Nephron (organoid): ENCODE measurements around the gene LRRC51.

Experiments used
- H3K27ac Mint-ChIP-seq, 3 experiments: 2 replicates each; pipeline ENCODE4 v1.8.0; 2020; ENCODE audit warnings: mixed read lengths in 3 of 3, mild to moderate bottlenecking in 2 of 3, moderate library complexity in 1 of 3
- H3K27me3 Mint-ChIP-seq: 2 replicates; pipeline ENCODE4 v1.8.0; 2021; ENCODE audit warnings: low read depth, mild to moderate bottlenecking, moderate library complexity, mixed read lengths
- H3K36me3 Mint-ChIP-seq: 2 replicates; pipeline ENCODE4 v1.8.0; 2020; ENCODE audit warnings: low read depth, mixed read lengths
- H3K4me1 Mint-ChIP-seq: 2 replicates; pipeline ENCODE4 v1.8.0; 2020; ENCODE audit warnings: mixed read lengths
- H3K4me3 Mint-ChIP-seq, 3 experiments: 2 replicates each; pipeline ENCODE4 v1.8.0; 2020; ENCODE audit warnings: mild to moderate bottlenecking in 3 of 3, mixed read lengths in 3 of 3, moderate library complexity in 2 of 3
- H3K9me3 Mint-ChIP-seq: 2 replicates; pipeline ENCODE4 v1.8.0; 2020; ENCODE audit warnings: mixed read lengths
- TF ChIP-seq, protein P1 (sequence below), 3 experiments: fragments of 200-600 bp; sonication (generic); IDR thresholded peaks; one replicate each; pipeline ENCODE4 v1.5.0; 2021; ENCODE audit warnings: antibody characterized with exemption in 3 of 3; ENCODE audit not compliant: unreplicated experiment in 3 of 3

Gene LRRC51

DNA sequence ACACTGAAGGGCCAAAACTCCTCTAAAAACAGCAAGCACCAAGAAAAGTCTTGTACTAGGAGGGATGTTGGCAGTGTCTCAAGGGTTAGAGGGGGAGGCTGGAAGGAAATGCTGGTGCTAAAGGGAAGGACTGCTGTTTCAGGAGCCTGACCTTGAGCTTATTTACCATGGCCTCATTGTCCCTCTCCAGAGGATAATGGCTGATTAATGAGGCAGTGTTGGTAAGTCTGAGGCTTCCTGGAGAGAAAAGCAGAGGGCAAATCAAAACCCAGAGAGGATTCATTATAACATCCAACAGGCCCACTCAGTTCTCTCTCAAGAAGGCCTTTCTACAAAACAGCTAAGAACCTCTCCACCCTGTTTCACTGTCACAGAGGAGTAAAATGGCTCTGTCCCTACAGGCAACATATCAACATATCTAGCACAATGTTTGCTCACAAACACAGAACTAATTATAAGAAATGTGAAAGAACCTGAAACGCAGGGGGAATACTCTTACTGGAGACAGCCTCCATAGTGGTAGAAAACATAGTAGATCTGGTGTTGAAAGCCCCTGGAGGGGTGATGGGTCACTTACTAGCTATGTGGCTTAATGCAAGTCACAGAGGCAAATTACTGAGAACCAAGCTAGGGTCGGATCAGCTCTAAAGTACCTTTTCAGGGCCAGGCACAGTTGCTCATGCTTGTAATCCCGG lies 31.7 kb upstream of the LRRC51 start:
- Mint-ChIP-seq H3K4me3 (no peak overlapping the region), H3K4me1 (peaks cover 26% of the 10 kb centered on the region), H3K36me3 (no peaks in the 10 kb centered on the region), H3K9me3 (no peaks in the 10 kb centered on the region), H3K27me3 (no peaks in the 10 kb centered on the region), H3K27ac (peak overlapping the region; percentile 76 to 91 (median 88))
- TF ChIP-seq, protein P1, sequence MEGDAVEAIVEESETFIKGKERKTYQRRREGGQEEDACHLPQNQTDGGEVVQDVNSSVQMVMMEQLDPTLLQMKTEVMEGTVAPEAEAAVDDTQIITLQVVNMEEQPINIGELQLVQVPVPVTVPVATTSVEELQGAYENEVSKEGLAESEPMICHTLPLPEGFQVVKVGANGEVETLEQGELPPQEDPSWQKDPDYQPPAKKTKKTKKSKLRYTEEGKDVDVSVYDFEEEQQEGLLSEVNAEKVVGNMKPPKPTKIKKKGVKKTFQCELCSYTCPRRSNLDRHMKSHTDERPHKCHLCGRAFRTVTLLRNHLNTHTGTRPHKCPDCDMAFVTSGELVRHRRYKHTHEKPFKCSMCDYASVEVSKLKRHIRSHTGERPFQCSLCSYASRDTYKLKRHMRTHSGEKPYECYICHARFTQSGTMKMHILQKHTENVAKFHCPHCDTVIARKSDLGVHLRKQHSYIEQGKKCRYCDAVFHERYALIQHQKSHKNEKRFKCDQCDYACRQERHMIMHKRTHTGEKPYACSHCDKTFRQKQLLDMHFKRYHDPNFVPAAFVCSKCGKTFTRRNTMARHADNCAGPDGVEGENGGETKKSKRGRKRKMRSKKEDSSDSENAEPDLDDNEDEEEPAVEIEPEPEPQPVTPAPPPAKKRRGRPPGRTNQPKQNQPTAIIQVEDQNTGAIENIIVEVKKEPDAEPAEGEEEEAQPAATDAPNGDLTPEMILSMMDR (IDR thresholded peaks at IDR 0.05; ENCODE audit: unreplicated experiment in 3 of 3), result no peak

- Mint-ChIP-seq H3K36me3 (peaks cover 8% of the 10 kb centered on the region), H3K27me3 (no peaks in the 10 kb centered on the region), H3K4me1 (peaks cover 10% of the 10 kb centered on the region), H3K4me3 (no peak overlapping the region), H3K27ac (peak overlapping the region; percentile 1 to 56 (median 29)), H3K9me3 (no peaks in the 10 kb centered on the region)
- TF ChIP-seq, protein P1 (IDR thresholded peaks at IDR 0.05; ENCODE audit: unreplicated experiment in 3 of 3), result no peak
These were observed 22.1 kb upstream of the LRRC51 start for GRCh38 chr11:72058416-72059034.

DNA sequence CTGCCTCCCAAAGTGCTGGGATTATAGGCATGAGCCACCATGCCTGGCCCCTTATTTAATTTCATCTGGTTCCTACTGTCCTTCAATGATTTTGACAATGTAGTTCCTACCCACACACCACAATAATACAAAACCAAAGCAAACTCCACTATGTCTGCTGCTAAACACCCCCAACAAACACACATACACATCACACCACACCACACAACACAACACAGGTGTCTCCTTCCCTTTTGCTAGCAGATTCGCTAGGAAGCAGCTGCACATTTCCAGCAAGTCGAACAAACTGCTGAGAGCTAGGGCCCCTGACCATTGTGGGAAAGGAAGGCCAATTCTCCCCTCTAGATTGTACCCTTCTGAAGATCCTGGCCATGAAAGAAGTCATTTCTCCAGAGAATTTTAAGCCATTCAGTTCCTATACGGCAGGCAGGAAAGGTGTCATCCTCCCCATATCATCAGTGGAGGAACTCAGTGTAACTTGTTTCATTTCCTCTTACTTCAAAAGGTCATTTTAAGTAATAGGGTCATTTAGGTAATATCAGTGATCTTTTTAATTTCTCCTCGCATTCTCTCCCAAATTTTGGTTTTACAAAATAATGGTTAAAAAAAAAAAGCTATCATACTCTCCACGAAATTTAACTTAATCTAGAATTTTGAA lies 18.8 kb upstream of the LRRC51 start:
- peaks cover 15% of the 10 kb centered on the region for H3K36me3 Mint-ChIP-seq
- peaks cover 14% of the 10 kb centered on the region for H3K4me1 Mint-ChIP-seq
- no peaks in the 10 kb centered on the region for H3K27me3 Mint-ChIP-seq
- H3K4me3 Mint-ChIP-seq, result no peak overlapping the region
- no peaks in the 10 kb centered on the region for H3K9me3 Mint-ChIP-seq
- TF ChIP-seq, protein P1 (IDR thresholded peaks at IDR 0.05; ENCODE audit: unreplicated experiment in 3 of 3), result no peak
- H3K27ac Mint-ChIP-seq, result peak overlapping the region in 1 of 3 experiments; percentile 53

DNA sequence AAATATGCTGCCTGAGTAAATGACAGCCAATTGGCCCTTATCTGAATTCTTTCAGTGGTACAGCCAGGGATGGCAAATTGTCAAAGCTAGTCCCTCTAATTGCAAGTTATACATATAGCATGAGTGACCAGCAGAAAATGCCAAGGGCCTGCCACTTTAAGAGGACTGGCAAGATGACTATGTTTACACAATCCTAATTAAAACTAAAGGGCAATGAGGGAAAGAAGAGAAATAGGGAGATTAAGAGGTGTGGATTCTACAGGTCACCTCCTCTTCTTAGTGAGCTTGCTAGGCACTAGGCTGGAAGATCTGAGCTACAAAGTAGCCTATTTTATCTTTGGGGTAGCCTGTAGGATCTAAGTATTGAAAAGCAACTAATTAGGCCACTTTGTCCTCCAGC lies 13.8 kb upstream of the LRRC51 start:
- H3K4me3 Mint-ChIP-seq, result no peak overlapping the region
- TF ChIP-seq, protein P1 (IDR thresholded peaks at IDR 0.05; ENCODE audit: unreplicated experiment in 3 of 3), result no peak
- peak overlapping the region in 2 of 3 experiments; percentile 3 to 18 for H3K27ac Mint-ChIP-seq
- peaks cover 35% of the 10 kb centered on the region for H3K4me1 Mint-ChIP-seq
- no peaks in the 10 kb centered on the region for H3K27me3 Mint-ChIP-seq
- peaks cover 20% of the 10 kb centered on the region for H3K36me3 Mint-ChIP-seq
- H3K9me3 Mint-ChIP-seq, result no peaks in the 10 kb centered on the region

DNA sequence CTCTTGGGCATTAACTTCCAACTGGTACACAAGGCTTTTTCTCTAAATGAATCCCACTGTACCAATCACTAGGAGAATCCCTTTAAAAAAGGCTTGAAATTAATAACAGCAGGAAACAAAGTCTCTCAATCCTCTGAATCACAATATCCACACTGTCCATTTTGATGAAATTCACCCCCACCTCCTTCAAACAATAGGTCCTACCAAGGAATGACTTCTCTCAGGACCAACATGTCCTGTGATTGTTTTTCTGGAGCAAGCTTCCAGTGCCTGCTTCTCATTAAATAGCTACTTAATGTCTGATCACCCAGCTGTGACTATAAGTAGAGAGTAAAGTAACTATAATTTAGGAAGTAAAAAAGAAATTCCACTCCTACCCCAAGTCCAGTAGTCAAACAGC lies 13.4 kb upstream of the LRRC51 start:
- no peaks in the 10 kb centered on the region for H3K9me3 Mint-ChIP-seq
- peaks cover 16% of the 10 kb centered on the region for H3K36me3 Mint-ChIP-seq
- peak overlapping the region; percentile 3 to 85 (median 18) for H3K27ac Mint-ChIP-seq
- H3K27me3 Mint-ChIP-seq, result no peaks in the 10 kb centered on the region
- TF ChIP-seq, protein P1 (IDR thresholded peaks at IDR 0.05; ENCODE audit: unreplicated experiment in 3 of 3), result no peak
- H3K4me1 Mint-ChIP-seq, result peaks cover 39% of the 10 kb centered on the region
- H3K4me3 Mint-ChIP-seq, result no peak overlapping the region
